Nephron (organoid): Measurements from ENCODE around the gene NXPE4.
A peak's percentile ranks its signal among the peaks of the same experiment; 100 is the strongest.

Experiments used
- H3K27ac Mint-ChIP-seq, 3 experiments: 2 replicates each; pipeline ENCODE4 v1.8.0; 2020; ENCODE audit warnings: mixed read lengths in 3 of 3, mild to moderate bottlenecking in 2 of 3, moderate library complexity in 1 of 3
- H3K27me3 Mint-ChIP-seq: 2 replicates; pipeline ENCODE4 v1.8.0; 2021; ENCODE audit warnings: low read depth, mild to moderate bottlenecking, moderate library complexity, mixed read lengths
- H3K36me3 Mint-ChIP-seq: 2 replicates; pipeline ENCODE4 v1.8.0; 2020; ENCODE audit warnings: low read depth, mixed read lengths
- H3K4me1 Mint-ChIP-seq: 2 replicates; pipeline ENCODE4 v1.8.0; 2020; ENCODE audit warnings: mixed read lengths
- H3K4me3 Mint-ChIP-seq, 3 experiments: 2 replicates each; pipeline ENCODE4 v1.8.0; 2020; ENCODE audit warnings: mild to moderate bottlenecking in 3 of 3, mixed read lengths in 3 of 3, moderate library complexity in 2 of 3
- H3K9me3 Mint-ChIP-seq: 2 replicates; pipeline ENCODE4 v1.8.0; 2020; ENCODE audit warnings: mixed read lengths
- TF ChIP-seq, protein P1 (sequence below), 3 experiments: fragments of 200-600 bp; sonication (generic); IDR thresholded peaks; one replicate each; pipeline ENCODE4 v1.5.0; 2021; ENCODE audit warnings: antibody characterized with exemption in 3 of 3; ENCODE audit not compliant: unreplicated experiment in 3 of 3

Gene NXPE4

DNA sequence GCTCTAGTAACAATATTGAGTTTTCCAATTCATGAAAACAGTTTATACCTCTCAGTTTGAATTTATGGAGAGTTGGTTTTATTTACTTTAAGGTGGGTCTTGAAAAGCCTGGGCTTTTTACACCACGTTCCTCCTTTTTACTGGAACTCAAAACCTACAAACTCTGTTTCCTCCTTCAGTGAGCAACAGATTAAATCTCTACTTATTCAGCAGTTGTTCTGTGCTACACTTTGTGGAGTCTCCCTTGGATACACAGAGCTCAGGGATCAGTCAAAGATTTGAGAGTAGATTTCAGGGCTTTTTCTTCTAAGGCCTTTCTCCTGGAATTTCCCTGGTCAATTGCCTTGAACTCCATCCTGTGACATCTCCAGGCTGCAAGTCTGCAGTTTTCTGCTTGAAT lies 39.5 kb downstream of the NXPE4 start:
- Mint-ChIP-seq H3K4me1 (no peaks in the 10 kb centered on the region), H3K4me3 (no peak overlapping the region), H3K9me3 (no peaks in the 10 kb centered on the region), H3K27me3 (no peaks in the 10 kb centered on the region), H3K36me3 (no peaks in the 10 kb centered on the region), H3K27ac (peak overlapping the region in 1 of 3 experiments; percentile 39)
- TF ChIP-seq, protein P1, sequence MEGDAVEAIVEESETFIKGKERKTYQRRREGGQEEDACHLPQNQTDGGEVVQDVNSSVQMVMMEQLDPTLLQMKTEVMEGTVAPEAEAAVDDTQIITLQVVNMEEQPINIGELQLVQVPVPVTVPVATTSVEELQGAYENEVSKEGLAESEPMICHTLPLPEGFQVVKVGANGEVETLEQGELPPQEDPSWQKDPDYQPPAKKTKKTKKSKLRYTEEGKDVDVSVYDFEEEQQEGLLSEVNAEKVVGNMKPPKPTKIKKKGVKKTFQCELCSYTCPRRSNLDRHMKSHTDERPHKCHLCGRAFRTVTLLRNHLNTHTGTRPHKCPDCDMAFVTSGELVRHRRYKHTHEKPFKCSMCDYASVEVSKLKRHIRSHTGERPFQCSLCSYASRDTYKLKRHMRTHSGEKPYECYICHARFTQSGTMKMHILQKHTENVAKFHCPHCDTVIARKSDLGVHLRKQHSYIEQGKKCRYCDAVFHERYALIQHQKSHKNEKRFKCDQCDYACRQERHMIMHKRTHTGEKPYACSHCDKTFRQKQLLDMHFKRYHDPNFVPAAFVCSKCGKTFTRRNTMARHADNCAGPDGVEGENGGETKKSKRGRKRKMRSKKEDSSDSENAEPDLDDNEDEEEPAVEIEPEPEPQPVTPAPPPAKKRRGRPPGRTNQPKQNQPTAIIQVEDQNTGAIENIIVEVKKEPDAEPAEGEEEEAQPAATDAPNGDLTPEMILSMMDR (IDR thresholded peaks at IDR 0.05; ENCODE audit: unreplicated experiment in 3 of 3), result no peak

DNA sequence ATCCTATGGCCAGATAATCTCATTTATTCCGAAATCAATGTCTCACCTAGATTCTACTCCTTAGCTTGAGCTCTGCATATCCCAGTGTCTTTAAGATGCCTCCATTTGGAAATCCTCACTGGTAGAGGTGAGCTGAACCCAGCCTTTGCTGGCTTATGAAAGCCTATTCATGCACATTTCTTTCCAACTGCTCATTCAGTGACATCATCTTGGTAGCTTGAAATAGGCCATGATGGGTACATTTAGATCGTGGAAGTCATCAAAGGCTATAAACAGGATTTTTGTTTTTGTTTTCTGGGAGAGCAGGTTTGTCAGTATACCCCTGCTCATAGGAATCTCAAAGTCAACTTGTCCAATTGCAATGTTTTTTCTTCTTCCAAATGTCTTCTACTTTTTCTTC lies 41.9 kb downstream of the NXPE4 start:
- TF ChIP-seq, protein P1 (IDR thresholded peaks at IDR 0.05; ENCODE audit: unreplicated experiment in 3 of 3), result no peak
- H3K4me1 Mint-ChIP-seq, result no peaks in the 10 kb centered on the region
- no peaks in the 10 kb centered on the region for H3K36me3 Mint-ChIP-seq
- no peak overlapping the region for H3K4me3 Mint-ChIP-seq
- no peaks in the 10 kb centered on the region for H3K27me3 Mint-ChIP-seq
- no peak overlapping the region for H3K27ac Mint-ChIP-seq
- H3K9me3 Mint-ChIP-seq, result no peaks in the 10 kb centered on the region

DNA sequence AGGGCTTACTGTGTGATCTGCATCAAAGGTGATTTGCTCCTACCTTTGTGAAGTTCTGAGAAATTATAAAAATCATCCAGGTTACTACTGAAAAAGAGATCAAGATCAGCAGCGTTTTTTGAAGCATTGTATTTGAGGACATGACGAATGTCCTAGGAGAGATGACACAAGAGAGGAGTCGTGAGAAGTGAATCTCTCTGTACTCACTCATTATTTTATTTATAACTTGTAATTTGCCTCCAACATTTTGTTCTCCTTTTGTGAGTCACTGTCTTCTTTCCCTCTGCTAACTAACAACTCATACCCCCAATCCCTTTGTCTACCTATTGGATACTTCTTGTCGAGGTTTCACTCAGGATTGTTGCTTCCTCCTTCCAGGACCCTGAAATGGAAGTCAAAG lies 44.5 kb downstream of the NXPE4 start:
- Mint-ChIP-seq H3K27ac (no peak overlapping the region), H3K4me3 (no peak overlapping the region), H3K9me3 (no peaks in the 10 kb centered on the region), H3K27me3 (no peaks in the 10 kb centered on the region), H3K36me3 (no peaks in the 10 kb centered on the region), H3K4me1 (no peaks in the 10 kb centered on the region)
- TF ChIP-seq, protein P1 (IDR thresholded peaks at IDR 0.05; ENCODE audit: unreplicated experiment in 3 of 3), result no peak

DNA sequence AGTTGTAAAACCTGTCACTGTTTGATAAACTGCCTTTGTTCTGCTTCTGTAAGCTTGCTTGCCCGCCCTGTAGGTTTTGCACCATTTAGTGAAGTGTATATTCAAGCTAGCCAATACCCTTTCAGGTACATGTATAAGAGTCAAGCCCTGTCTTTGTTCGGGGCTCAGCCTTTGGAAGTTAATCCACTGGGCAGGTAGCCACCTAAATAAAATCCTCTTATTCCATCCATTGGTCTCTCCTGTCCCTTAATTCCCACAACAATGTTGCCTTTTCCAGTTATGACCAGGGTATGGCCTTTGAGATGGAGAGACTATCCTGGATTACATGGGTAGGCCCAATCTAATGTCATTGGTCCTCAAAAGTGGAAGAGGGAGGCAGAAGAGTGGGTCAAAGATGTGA lies 69.9 kb downstream of the NXPE4 start:
- Mint-ChIP-seq H3K4me1 (no peaks in the 10 kb centered on the region), H3K27ac (no peak overlapping the region), H3K9me3 (peaks cover 20% of the 10 kb centered on the region), H3K36me3 (no peaks in the 10 kb centered on the region), H3K27me3 (no peaks in the 10 kb centered on the region), H3K4me3 (no peak overlapping the region)
- TF ChIP-seq, protein P1 (IDR thresholded peaks at IDR 0.05; ENCODE audit: unreplicated experiment in 3 of 3), result no peak

DNA sequence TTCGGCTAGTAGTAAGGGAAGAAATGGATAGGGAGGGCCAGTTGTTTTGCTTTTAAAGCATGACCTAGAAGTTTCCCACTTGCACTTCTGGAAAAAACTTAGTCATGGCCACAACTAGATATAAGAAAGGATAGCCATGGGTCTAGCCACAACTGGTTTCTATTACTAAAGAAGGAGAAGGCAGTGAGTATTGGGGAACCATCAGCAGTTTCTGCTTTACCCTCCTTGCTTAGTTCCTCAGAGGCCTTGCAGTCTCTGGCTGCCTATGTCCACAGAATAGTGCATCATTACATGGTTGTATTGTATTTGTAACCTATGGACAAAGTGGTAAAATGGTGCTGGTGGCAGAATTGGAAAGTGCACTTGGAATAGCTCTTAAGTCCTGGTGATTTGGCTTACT lies 71.5 kb downstream of the NXPE4 start:
- H3K4me3 Mint-ChIP-seq, result no peak overlapping the region
- H3K4me1 Mint-ChIP-seq, result no peaks in the 10 kb centered on the region
- H3K27me3 Mint-ChIP-seq, result no peaks in the 10 kb centered on the region
- TF ChIP-seq, protein P1 (IDR thresholded peaks at IDR 0.05; ENCODE audit: unreplicated experiment in 3 of 3), result no peak
- H3K27ac Mint-ChIP-seq, result no peak overlapping the region
- H3K36me3 Mint-ChIP-seq, result no peaks in the 10 kb centered on the region
- H3K9me3 Mint-ChIP-seq, result peaks cover 20% of the 10 kb centered on the region

DNA sequence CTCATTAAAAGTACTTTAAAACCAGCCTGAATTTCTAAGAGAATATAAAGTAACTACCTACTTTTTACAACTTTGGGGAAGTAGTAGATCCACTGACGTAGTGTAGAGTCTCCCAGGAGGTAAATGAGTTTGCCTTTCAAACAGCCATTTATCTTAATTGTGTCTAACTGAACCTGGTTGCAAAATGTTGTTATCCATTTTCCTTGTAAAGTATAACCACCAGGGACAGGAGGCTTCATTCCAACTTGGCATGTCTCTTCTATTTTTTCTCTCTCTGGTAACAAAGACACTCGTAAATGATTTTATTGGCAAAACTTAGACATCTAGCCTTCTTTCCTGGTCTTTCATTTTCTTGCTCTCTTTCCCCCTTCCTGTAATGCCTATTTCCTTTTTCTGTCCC lies 72.8 kb downstream of the NXPE4 start:
- Mint-ChIP-seq H3K36me3 (no peaks in the 10 kb centered on the region), H3K27me3 (no peaks in the 10 kb centered on the region), H3K4me3 (no peak overlapping the region), H3K9me3 (peaks cover 20% of the 10 kb centered on the region), H3K4me1 (no peaks in the 10 kb centered on the region), H3K27ac (no peak overlapping the region)
- TF ChIP-seq, protein P1 (IDR thresholded peaks at IDR 0.05; ENCODE audit: unreplicated experiment in 3 of 3), result no peak
